ENCODE measurements around the gene KRT80.
A peak's percentile ranks its signal among the peaks of the same experiment; 100 is the strongest.

KRT80 gene

DNA sequence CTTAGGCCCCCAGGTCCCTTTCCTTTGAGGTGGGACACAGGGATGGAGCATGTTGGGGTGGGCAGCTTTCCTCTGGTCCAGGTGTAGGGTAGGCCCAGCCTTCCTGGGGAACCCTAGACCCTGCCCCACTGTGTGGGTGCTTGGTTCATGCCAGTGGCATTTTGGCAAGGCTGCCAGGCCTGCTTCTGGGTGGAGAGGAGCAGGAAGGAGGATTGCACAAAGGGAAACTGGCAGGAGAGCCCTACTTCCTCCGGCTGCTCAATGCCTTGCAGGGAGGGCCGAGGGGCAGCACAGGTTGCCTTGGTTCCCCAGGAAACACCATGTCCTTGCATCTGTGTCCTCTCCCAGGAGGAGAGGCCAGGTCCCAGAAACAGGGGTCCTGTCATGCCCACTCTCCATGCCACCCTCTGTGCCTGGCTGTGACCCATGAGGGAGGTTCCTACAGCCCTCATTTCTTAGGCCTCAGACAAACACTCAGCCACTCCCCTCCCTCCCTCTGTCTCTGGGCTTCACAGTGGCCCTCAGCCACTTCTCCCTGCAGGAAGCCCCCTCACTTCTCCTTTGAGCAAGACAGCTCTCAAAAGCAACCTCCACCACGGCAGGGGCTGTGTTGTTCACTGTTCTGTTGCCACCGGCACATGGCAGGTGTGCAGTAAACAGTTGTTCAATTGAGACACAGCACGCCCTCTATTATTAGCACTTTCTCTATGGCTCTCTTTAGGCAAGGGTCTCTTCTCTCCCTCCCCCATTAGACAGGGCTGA lies 6.8 kb upstream of the KRT80 start:
- DNase-seq (ENCODE audit: low spot score), result no peak

DNA sequence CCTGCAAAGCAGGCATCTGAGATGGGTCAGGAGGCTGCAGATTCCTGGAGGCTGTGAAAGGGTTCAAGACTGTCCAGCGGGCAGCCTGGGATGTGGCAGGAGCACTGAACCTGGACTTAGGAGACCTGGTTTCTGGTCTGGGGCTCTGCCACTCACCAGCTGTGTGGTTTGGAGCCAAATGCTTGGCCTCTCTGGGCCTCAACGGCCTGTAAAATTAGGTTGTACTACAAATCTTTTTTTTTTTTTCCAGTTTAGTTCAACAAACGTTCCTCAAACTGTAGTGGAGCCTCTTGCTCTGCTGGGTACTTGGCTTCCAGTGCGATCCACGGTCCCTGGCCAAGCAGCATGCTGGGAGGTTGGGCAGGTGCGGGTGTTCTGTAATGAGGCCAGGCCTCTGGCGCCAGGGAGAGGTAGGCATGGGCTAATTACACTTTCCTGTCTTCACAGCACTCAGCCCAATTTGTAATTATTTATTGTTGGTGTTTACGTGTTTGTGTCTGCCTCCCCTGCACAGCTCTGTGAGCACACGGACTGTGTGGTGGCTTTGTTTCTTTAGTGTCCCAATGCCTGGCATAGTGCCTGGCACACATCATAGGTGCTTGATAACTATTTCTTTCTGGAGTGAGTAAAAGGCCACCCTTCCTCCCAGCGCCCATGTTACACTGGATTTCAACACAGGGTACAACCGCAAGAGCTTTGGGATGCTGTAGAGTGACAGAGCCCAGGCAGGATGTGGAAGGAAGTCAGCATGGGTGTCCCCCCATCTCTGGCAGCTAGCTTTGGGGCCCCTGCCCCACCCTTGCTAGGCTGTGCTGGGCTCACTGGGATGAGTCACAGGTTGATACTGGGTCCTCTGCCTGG lies 5.8 kb upstream of the KRT80 start:
- DNase-seq (ENCODE audit: low spot score), result no peak

DNA sequence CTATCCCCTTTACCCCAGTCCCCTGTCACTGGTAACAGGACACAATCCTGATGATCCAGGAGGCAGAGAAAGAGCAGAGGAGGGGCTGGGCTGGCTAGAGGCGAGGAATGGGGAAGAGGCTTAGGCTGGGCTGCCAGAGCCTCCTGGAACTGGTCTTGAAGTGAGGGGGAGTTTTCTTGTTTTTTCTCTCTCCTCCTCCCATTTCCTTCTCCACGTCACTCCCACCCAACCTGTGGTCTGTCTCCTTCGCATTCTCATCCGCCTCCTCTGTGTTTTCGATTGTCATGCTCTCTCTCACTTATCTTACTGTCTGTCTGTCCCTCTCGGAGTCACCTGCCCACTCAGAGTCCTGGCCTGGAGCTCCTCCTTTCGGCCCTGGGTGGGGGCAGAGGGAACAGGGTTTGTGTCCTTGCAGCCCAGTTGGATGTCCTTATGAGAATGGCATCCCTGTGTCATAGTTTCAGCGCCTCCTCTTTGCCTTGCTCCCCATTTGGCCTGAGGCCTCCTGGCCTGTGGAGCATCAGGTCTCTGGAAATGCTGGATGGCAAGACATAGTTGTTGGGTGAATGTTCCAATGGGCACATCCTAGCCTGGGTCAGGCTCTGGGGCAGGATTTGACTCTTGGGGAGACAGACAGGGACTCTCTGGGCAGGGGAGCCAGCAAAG lies 3.4 kb upstream of the KRT80 start:
- no peak for DNase-seq (ENCODE audit: low spot score)

DNA sequence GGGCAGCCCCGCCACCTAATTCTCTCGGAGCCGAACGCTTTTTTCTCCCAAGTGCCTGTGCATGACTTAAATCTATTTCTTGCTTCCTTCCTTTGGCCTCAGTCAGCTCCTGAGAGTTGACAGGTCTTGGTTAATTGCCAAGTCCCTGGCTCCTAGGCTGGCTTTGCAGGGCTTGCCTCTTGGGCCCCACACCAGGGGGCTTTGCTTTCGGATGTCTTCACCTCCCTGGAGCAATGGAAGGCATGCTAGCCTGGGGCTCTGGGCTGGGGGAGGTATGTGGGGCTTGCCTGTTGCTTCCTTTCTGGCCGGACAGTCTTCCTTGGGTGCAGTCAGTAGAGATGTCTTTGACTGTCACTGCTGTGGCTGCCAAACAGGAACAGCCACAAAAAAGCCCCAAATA lies 2.2 kb upstream of the KRT80 start:
- no peak for DNase-seq (ENCODE audit: low spot score)

GRCh38 chr12:52193532-52193931 lies 1.7 kb upstream of the KRT80 start:
- DNase-seq (ENCODE audit: low spot score), result no peak

DNA sequence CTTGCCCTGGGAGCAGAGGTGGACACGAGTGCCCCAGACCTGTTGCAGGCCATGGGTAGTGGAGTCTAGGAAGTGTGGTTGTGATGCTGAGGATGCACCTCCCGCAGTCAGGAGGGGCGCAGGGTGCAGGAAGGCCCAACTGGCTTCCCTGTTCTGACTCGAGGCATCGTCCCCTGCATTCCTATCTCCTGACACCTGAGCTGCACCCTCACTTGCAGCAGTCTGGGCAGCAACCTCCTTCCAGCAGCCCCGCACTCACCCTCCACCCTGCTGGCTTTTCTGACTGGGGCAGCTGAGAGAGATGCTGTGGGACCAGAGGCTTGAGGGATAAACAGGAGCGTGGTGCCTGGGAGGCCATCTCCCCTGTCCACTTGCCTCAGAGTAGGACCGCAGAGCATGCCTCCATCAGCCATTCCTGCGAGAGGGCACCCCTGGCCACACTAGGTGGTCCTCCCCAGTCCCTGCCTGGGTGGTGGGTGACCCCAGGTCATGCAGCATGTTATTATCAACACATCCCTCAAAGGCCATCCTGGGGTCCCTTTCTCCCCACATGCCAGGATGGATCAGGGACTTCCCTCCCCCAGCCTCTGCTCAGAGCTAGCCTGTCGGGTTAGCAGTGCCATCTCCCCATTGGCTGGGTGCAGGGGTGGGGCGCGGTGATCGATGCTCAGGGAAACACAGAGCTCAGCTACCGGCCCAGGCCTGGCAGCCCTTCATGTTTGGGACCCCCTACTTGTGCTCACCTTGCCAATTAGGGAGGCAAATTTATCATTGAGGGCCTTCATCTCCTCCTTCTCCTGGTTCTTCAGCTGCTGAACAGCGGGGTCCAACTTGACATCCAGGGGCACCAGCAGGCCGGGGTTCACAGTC lies 719 bp downstream of the KRT80 start:
- no peak for DNase-seq (ENCODE audit: low spot score)

- no peak for DNase-seq (ENCODE audit: low spot score)
Observed at GRCh38 chr12:52189376-52190174, 2.2 kb downstream of the KRT80 start.

GRCh38 chr12:52188658-52189057 lies 3.2 kb downstream of the KRT80 start:
- DNase-seq (ENCODE audit: low spot score), result no peak

- DNase-seq (ENCODE audit: low spot score), result no peak
Observed at GRCh38 chr12:52187640-52188039, 4.2 kb downstream of the KRT80 start.

- DNase-seq (ENCODE audit: low spot score), result no peak
Observed at GRCh38 chr12:52187206-52187605, 4.6 kb downstream of the KRT80 start.

DNA sequence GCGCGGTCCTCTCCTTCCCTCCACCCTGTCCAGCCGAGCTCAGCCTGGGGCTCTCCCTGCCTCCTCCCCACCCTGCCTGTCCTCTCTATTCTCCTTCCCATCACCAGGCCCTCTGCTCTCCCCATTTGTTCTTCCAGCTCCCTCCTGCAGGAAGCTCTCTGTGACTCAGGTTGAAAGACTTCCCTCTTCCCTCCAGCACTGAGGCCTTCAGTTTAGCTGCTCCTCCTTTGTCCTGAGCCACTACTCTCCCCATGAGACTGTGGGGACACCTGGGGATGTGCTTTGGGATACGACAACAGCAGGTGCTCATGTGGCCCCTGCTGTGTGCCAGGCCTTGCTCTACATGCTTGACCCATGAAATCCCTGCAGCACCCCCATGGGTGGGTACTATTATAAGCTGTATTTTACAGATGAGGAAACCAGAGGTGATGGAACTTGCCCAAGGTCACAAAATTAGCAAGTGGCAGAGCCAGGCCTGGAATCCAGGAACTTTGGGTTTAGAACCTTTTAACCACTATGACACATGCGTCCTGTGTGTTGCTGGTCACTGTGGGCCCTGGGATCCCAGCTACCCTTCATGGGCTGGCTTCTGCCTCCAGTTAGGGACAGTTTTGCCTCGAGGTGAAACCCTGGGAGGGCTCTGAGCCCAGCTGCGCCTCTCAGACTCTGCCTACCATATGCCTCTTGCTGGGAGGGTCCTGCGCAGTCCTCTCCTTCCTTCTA lies 5.5 kb downstream of the KRT80 start:
- DNase-seq (ENCODE audit: low spot score), result no peak

DNA sequence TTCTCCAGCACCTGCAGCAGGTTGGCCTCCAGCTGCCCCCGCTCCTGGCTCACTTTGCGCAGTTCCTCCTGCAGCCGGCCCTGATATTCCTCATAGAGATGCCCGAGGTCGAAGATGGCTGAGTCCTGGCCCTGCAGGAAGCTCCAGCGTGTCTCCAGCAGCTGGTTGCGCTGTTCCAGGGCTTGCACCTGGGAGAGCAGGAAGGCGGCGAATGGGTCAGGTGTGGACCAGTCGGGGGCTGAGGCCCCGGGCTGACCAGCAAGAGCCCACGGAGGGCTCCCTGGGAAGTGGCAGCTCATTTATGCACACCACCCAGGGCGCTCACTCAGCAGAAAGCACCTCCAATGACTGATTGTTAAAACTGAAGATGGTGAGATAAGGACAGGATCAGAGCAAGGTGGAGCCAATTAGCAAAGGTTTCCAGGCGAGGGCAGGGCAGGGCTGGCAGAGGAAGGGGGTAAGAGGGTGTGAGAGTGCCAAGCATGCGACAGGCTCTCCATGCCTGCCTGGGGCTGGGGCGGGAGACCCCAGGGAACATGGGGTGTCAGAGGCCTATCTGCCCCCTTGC lies 6.3 kb downstream of the KRT80 start:
- no peak for DNase-seq (ENCODE audit: low spot score)

- no peak for DNase-seq (ENCODE audit: low spot score)
Observed at GRCh38 chr12:52184813-52185212, 7.0 kb downstream of the KRT80 start.

DNA sequence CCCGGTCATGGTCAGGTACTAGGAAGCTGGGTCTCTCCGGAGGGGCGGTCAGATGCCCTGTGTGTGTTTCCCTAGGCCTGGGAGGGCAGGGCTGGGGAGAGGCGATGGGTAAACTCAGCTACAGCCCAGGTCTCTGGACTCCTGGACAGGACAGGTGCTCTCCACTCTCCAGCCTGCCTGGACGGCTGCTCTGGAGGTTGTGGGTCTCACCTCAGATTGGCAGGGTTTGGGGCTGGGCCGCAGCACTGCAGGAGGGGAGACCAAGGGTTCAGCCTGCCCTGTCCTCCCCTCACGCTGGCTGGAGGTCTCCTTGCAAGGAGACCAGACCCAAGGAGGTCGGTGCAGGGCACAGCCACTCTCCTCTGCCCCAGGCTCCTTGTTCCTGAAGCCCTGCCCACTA lies 7.8 kb downstream of the KRT80 start:
- no peak for DNase-seq (ENCODE audit: low spot score)

DNA sequence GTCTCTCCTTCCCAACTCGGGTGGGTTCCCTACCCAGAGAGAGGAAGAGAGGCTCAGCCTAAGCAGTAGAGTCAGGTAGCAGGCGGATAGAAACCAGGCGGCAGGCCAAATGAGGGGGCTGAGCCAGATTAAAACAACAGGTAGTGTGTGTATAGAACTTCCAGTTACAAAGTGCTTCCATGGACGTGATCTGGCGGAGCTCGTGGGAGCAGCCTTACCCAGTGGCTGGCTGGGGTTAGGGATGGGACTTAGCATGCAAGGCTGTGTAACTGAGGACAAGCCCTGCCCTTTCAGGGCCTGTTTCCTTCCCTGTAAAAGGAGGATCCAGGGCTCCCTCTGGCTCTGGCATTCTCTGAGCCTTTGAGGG lies 8.3 kb downstream of the KRT80 start:
- DNase-seq (ENCODE audit: low spot score), result no peak

DNA sequence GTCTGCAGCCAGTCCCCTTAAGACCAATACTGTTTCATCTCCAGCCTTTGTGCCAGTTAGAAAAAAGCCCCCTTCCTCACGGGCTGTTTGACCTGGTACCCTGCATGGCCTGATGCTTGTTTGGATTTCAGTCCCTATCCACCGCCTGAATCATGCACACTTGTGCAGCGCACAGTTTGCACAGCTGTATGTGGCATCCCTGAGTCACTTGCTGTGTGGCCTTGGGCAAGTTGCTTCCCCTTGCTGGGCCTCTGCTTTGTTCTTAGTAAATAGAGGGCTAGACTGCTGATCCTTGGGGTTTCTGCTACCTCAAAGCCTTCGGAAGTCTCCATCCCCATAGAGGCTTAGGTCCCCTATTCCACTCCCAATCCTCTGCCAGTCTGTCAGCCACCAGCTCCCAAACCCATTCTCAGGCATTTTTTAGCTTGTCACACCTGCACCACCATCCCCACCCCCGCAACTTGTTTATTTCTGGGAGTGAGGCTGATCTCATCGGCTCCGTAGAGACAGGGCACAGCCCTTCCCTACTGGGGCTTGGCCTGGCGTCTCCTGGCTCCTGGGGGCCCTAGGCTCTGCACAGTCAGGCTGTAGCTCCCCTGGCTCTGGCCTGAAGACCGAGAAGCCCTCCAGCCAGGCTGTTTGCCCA lies 8.8 kb downstream of the KRT80 start:
- DNase-seq (ENCODE audit: low spot score), result no peak

DNA sequence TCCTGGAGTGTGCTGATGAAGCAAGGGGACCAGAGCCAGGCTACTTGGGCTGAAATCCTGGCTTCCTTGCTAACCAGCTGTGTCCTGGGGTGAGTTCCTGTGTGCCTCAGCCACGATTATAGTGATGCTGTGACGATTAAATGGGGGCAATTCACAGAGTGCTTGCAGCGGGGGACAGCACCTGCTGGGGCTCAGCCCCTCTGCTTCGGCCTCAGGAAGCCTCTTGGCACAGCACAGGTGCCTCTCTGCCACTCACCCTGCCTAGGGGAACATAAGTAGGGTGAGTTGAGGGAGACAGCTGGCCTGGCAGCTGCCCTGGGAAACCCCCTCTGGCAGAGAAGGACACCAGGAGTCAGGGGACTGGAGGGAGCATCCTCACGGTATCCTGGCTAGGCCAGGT lies 9.4 kb downstream of the KRT80 start:
- no peak for DNase-seq (ENCODE audit: low spot score)

DNA sequence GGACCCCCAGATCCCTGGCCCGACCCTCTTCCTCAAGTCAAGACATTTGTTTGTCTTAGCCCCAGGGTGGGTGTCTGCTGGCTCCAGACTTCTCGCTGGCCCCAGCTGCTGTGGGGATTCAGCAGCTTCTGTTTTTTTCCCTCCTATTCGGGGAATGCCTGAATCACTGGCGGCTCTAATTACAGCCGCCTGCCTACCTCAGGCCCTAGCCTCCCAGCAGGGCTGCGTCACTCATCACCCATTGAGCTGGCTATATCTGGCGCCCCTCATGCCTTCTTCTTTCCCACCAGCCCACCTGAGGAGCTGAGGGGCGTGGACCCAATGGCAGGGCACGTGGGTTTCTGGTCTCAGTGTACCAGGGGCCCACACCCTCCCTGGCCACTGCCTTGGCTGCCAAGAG lies 10.1 kb downstream of the KRT80 start:
- DNase-seq (ENCODE audit: low spot score), result peak; percentile 80

GRCh38 chr12:52180971-52181628 lies 10.7 kb downstream of the KRT80 start:
- no peak for DNase-seq (ENCODE audit: low spot score)

Measured in iPS-NIHi11 (cell line).